ENCODE results near the gene KCNN3. TPM values are rescaled to one million over a fixed set of nuclear protein-coding genes. Genes with fewer than 3 reads are reported as not detected.

Gene KCNN3
- total RNA-seq, 1 experiment from 2014 or later = 1.3 TPM

DNA sequence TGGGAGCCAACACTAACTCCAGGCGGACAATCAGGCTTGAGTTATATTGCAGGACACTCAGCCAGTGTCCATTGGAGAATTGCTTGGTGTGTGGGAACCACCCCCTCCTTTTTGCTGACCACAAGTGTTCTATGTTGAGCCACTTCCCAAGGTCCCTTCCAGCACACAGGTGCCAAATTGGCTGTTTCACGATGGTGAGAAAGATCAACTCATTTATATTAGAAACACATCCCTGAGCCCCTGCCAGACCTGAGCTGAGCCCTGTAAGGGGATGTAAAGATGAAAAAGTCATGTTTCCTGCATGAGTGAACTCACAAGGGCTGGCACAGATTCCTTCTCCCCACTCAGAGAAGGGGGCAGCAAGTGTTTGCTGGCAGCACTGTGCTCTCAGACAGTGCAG lies 96.5 kb downstream of the KCNN3 start:
- ChIA-PET CTCF (interaction anchor here (0.7 to 1.9 kb wide), 5 partner anchors 12 to 106 kb away, joined by 3 to 6 read pairs (median 4); no protein-coding TSS in a partner anchor), POLR2A (no interaction called here)
- no peak for DNase-seq (ENCODE audit: low spot score)
- TF ChIP-seq ZNF281 (CRISPR knock-in tag; IDR thresholded peaks at IDR 0.05) (no peak), E2F4 (CRISPR knock-in tag; IDR thresholded peaks at IDR 0.05; ENCODE audit: borderline replicate concordance, low read depth) (no peak), ZBTB21 (CRISPR knock-in tag; IDR thresholded peaks at IDR 0.05; ENCODE audit: borderline replicate concordance) (no peak), SP1 (CRISPR knock-in tag; conservative IDR thresholded peaks at IDR 0.05) (no peak), FOXP1 (CRISPR knock-in tag; IDR thresholded peaks at IDR 0.05; ENCODE audit: borderline replicate concordance) (no peak), ETV6 (CRISPR knock-in tag; IDR thresholded peaks at IDR 0.05) (no peak), IRF2 (CRISPR knock-in tag; IDR thresholded peaks at IDR 0.05; ENCODE audit: borderline replicate concordance, low read depth) (no peak), TEAD1 (CRISPR knock-in tag; IDR thresholded peaks at IDR 0.05) (no peak)
- TF ChIP-seq, protein P1, sequence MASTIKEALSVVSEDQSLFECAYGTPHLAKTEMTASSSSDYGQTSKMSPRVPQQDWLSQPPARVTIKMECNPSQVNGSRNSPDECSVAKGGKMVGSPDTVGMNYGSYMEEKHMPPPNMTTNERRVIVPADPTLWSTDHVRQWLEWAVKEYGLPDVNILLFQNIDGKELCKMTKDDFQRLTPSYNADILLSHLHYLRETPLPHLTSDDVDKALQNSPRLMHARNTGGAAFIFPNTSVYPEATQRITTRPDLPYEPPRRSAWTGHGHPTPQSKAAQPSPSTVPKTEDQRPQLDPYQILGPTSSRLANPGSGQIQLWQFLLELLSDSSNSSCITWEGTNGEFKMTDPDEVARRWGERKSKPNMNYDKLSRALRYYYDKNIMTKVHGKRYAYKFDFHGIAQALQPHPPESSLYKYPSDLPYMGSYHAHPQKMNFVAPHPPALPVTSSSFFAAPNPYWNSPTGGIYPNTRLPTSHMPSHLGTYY (CRISPR knock-in tag; IDR thresholded peaks at IDR 0.05) = no peak
- Mint-ChIP-seq H3K27me3 (ENCODE audit: low read depth) (no peaks in the 10 kb centered on the region), H3K4me1 (peaks cover 25% of the 10 kb centered on the region), H3K9me3 (no peaks in the 10 kb centered on the region), H3K36me3 (no peaks in the 10 kb centered on the region), H3K27ac (no peak overlapping the region), H3K4me3 (no peak overlapping the region)
- no peak for ATAC-seq

DNA sequence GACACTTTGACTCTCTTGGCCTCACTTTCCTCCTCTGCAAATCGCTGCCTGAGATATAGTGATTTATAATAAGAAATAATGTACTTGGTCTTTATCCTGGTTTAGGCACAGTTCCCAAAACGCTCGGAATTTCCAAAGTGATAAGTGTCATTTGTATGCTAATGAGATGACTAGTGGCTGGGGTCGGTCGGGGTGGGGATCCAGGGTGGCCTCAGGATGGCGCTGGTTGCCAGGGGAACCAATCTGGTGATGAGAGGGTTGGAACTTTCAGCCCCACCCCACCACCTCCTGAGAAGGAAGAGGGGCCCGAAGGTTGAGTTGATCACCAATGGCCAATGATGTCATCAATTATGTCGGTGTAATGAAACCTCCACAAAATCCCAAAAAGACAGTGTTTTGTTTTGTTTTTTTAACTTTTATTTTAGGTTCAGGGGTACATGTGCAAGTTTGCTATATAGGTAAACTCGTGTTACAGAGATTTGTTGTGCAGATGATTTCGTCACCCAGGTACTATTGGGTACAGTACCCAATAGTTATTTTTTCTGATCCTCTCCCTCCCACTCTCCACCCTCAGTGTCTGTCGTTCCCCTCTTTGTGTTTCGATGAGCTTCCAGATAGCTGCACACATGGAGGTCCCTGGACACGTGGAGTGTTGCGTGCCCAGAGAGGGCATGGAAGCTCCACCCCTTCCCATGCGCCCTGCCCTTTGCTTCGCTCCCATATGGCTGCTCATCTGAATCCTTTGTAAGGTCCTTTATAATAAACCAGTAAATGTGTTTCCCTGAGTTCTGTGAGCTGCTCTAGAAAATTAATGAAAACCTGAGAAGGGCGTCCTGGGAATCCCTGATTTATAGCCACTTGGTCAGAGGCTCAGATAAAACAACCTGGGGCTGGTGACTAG lies 97.2 kb downstream of the KCNN3 start:
- DNase-seq (ENCODE audit: low spot score) (peak; percentile 76), ATAC-seq (peak; percentile 95)
- H3K4me3 Mint-ChIP-seq = no peak overlapping the region
- H3K27me3 Mint-ChIP-seq (ENCODE audit: low read depth) = no peaks in the 10 kb centered on the region
- H3K27ac Mint-ChIP-seq = peak overlapping the region; percentile 75; the same call in 1 of the 2 replicates
- POLR2A ChIA-PET = no interaction called here
- CTCF ChIA-PET = interaction anchor here (0.7 to 2.3 kb wide), 11 partner anchors 12 to 281 kb away, joined by 3 to 13 read pairs (median 5); no protein-coding TSS in a partner anchor
- H3K9me3 Mint-ChIP-seq = no peaks in the 10 kb centered on the region
- TF ChIP-seq HMGA2 (CRISPR knock-in tag; IDR thresholded peaks at IDR 0.05) = no peak
- no peak for TF ChIP-seq ZNF416 (CRISPR knock-in tag; IDR thresholded peaks at IDR 0.05)
- no peak for TF ChIP-seq ZNF281 (CRISPR knock-in tag; IDR thresholded peaks at IDR 0.05)
- no peak for TF ChIP-seq ESRRA (CRISPR knock-in tag; IDR thresholded peaks at IDR 0.05; ENCODE audit: borderline replicate concordance)
- TF ChIP-seq, protein P2, sequence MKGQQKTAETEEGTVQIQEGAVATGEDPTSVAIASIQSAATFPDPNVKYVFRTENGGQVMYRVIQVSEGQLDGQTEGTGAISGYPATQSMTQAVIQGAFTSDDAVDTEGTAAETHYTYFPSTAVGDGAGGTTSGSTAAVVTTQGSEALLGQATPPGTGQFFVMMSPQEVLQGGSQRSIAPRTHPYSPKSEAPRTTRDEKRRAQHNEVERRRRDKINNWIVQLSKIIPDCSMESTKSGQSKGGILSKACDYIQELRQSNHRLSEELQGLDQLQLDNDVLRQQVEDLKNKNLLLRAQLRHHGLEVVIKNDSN (CRISPR knock-in tag; IDR thresholded peaks at IDR 0.05) = no peak
- no peak for TF ChIP-seq ZNF232 (CRISPR knock-in tag; IDR thresholded peaks at IDR 0.05)
- TF ChIP-seq ZNF425 (CRISPR knock-in tag; conservative IDR thresholded peaks at IDR 0.05) = no peak
- H3K4me1 Mint-ChIP-seq = peaks cover 25% of the 10 kb centered on the region
- no peaks in the 10 kb centered on the region for H3K36me3 Mint-ChIP-seq

All from WTC11 (cell line).